OCI-LY3 (cell line): ENCODE measurements around the gene SPECC1L.

ENCODE experiments used
- CTCF ChIP-seq: fragments of 200-600, 300-600 bp; sonication (generic); IDR thresholded peaks from 2 replicates; pipeline ENCODE4 v1.5.1; 2014; ENCODE audit warnings: antibody characterized with exemption, low read length, low read depth
- EZH2phosphoT487 ChIP-seq: fragments of 200-600 bp; shearing (Covaris generic); IDR thresholded peaks from 2 replicates; pipeline ENCODE4 v1.6.1; 2018; ENCODE audit warnings: antibody characterized with exemption, mixed run types, low read depth

- TF ChIP-seq CTCF (no peak), EZH2phosphoT487 (no peak)
Observed at GRCh38 chr22:24284747-24285203, 14.1 kb downstream of the SPECC1L start.
